HG02678 (cell line): ENCODE data around the gene SLC5A3.

ENCODE experiments used
- ATAC-seq: cut with Tn5 transposase; IDR thresholded peaks from one replicate; pipeline ENCODE4 v1.9.1; 2021; ENCODE audit warnings: mild to moderate bottlenecking, moderate library complexity; ENCODE audit not compliant: unreplicated experiment

The SLC5A3 gene

GRCh38 chr21:34097442-34097841, 24.1 kb downstream of the SLC5A3 start:
- no peak for ATAC-seq

- ATAC-seq, result no peak
These were observed 27.0 kb downstream of the SLC5A3 start for GRCh38 chr21:34100337-34100736.

GRCh38 chr21:34100790-34101189, 27.4 kb downstream of the SLC5A3 start:
- ATAC-seq, result no peak

- no peak for ATAC-seq
These were observed 32.7 kb downstream of the SLC5A3 start for GRCh38 chr21:34105947-34106541.

- no peak for ATAC-seq
These were observed 34.2 kb downstream of the SLC5A3 start for GRCh38 chr21:34107606-34108005.

- ATAC-seq, result no peak
These were observed 35.7 kb downstream of the SLC5A3 start for GRCh38 chr21:34109075-34109474.

- no peak for ATAC-seq
These were observed 37.3 kb downstream of the SLC5A3 start for GRCh38 chr21:34110594-34111202.

GRCh38 chr21:34112316-34113033, 39.1 kb downstream of the SLC5A3 start:
- no peak for ATAC-seq

- ATAC-seq, result no peak
These were observed 40.5 kb downstream of the SLC5A3 start for GRCh38 chr21:34113842-34114241.

- ATAC-seq, result no peak
These were observed 41.8 kb downstream of the SLC5A3 start for GRCh38 chr21:34115160-34115559.

- no peak for ATAC-seq
These were observed 43.2 kb downstream of the SLC5A3 start for GRCh38 chr21:34116569-34116968.

GRCh38 chr21:34120867-34121266, 47.5 kb downstream of the SLC5A3 start:
- ATAC-seq, result no peak

GRCh38 chr21:34122047-34122446, 48.7 kb downstream of the SLC5A3 start:
- ATAC-seq, result no peak
